CD14-positive monocyte (primary cell): ENCODE results near the gene CTSS. TPM values are rescaled to one million over a fixed set of nuclear protein-coding genes. Genes with fewer than 3 reads are reported as not detected.

Source experiments
- DNase-seq, 3 donors: peaks; one replicate each; pipeline ENCODE4 v3.0.0-alpha.2; 2011 to 2022
- H2AFZ ChIP-seq: 2 replicates; pipeline ENCODE4 v1.6.0; 2012; ENCODE audit warnings: mild to moderate bottlenecking, low read depth, low read length, inconsistent platforms; ENCODE audit not compliant: insufficient read depth, poor library complexity, severe bottlenecking
- H3K27ac ChIP-seq, 2 donors: 1 replicate in 1 of 2; 2 replicates in 1 of 2; pipeline ENCODE4 v1.5.1; 2012 to 2013; ENCODE audit warnings: low read length in 2 of 2, control low read depth in 1 of 2, inconsistent platforms in 1 of 2, low read depth in 1 of 2, mild to moderate bottlenecking in 1 of 2
- H3K27me3 ChIP-seq, 2 donors: one replicate each; pipeline versions ENCODE4 v1.6.0 to v1.6.1; 2011 to 2013; ENCODE audit warnings: low read length in 2 of 2; ENCODE audit not compliant: control insufficient read depth in 2 of 2, insufficient read depth in 2 of 2
- H3K36me3 ChIP-seq, 2 donors: replicated peaks in 1 of 2; 1 replicate in 1 of 2; 2 replicates in 1 of 2; pipeline versions ENCODE4 v1.5.1 to v1.6.1; 2012 to 2013; ENCODE audit warnings: low read length in 2 of 2, control low read depth in 1 of 2, inconsistent platforms in 1 of 2, mild to moderate bottlenecking in 1 of 2; ENCODE audit not compliant: insufficient read depth in 2 of 2, control insufficient read depth in 1 of 2
- H3K4me1 ChIP-seq, 2 donors: 1 replicate in 1 of 2; 2 replicates in 1 of 2; pipeline versions ENCODE4 v1.5.1 to v1.6.1; 2012 to 2013; ENCODE audit warnings: low read length in 2 of 2, control low read depth in 1 of 2, inconsistent platforms in 1 of 2, mild to moderate bottlenecking in 1 of 2, moderate library complexity in 1 of 2; ENCODE audit not compliant: insufficient read depth in 2 of 2, control insufficient read depth in 1 of 2
- H3K4me2 ChIP-seq: replicated peaks from 2 replicates; pipeline ENCODE3; 2012; ENCODE audit warnings: low read length, moderate library complexity, mild to moderate bottlenecking; ENCODE audit not compliant: poor library complexity, severe bottlenecking; ENCODE audit errors: extremely low read depth
- H3K4me3 ChIP-seq, 3 experiments: fragments of 200-600 bp in 1 of 3; sonication (generic) in 1 of 3; replicated peaks in 1 of 3; 1 replicate in 2 of 3; 2 replicates in 1 of 3; pipeline ENCODE4 v1.5.1; 2011 to 2013; ENCODE audit warnings: low read length in 3 of 3, mild to moderate bottlenecking in 3 of 3, control low read depth in 2 of 3, low read depth in 2 of 3, inconsistent platforms in 1 of 3, moderate library complexity in 1 of 3
- H3K79me2 ChIP-seq: 2 replicates; pipeline ENCODE4 v1.6.0; 2012; ENCODE audit warnings: mild to moderate bottlenecking, control low read depth, inconsistent platforms, low read length, moderate library complexity; ENCODE audit not compliant: insufficient read depth
- H3K9ac ChIP-seq: 2 replicates; pipeline ENCODE4 v1.6.0; 2017; ENCODE audit warnings: low read length, mild to moderate bottlenecking; ENCODE audit not compliant: insufficient read depth, poor library complexity, severe bottlenecking
- H3K9me3 ChIP-seq, 2 donors: replicated peaks in 1 of 2; 1 replicate in 1 of 2; 2 replicates in 1 of 2; pipeline versions ENCODE4 v1.5.1 to v1.6.1; 2012 to 2013; ENCODE audit warnings: low read length in 2 of 2, control low read depth in 1 of 2; ENCODE audit not compliant: control insufficient read depth in 1 of 2, insufficient read depth in 1 of 2
- H4K20me1 ChIP-seq: 2 replicates; pipeline ENCODE4 v1.6.0; 2012; ENCODE audit warnings: mild to moderate bottlenecking, low read length, control low read depth, moderate library complexity; ENCODE audit not compliant: insufficient read depth
- H3K27ac Mint-ChIP-seq, 7 donors: one replicate each; pipeline ENCODE4 v1.8.0; 2020; ENCODE audit warnings: mild to moderate bottlenecking in 7 of 7, mixed read lengths in 7 of 7, moderate library complexity in 6 of 7, inconsistent platforms in 2 of 7
- H3K27me3 Mint-ChIP-seq, 3 donors: one replicate each; pipeline ENCODE4 v1.8.0; 2021 to 2022; ENCODE audit warnings: low read depth in 3 of 3, mild to moderate bottlenecking in 3 of 3, mixed read lengths in 3 of 3, moderate library complexity in 3 of 3, inconsistent platforms in 1 of 3
- H3K36me3 Mint-ChIP-seq, 2 donors: one replicate each; pipeline ENCODE4 v1.8.0; 2020; ENCODE audit warnings: mixed read lengths in 2 of 2, inconsistent platforms in 1 of 2, mild to moderate bottlenecking in 1 of 2
- H3K4me1 Mint-ChIP-seq: one replicate; pipeline ENCODE4 v1.8.0; 2020; ENCODE audit warnings: mild to moderate bottlenecking, mixed read lengths
- H3K4me3 Mint-ChIP-seq, 2 donors: one replicate each; pipeline ENCODE4 v1.8.0; 2020; ENCODE audit warnings: mild to moderate bottlenecking in 2 of 2, mixed read lengths in 2 of 2, moderate library complexity in 1 of 2
- H3K9me3 Mint-ChIP-seq, 7 donors: one replicate each; pipeline ENCODE4 v1.8.0; 2020 to 2022; ENCODE audit warnings: mixed read lengths in 7 of 7, mild to moderate bottlenecking in 6 of 7, moderate library complexity in 6 of 7, inconsistent platforms in 2 of 7
- WGBS: methylation state at CpG from one replicate; pipeline ENCODE4 v1.1.5; 2013; ENCODE audit warnings: missing lambda C conversion rate; ENCODE audit not compliant: insufficient coverage; 5-methylcytosine and 5-hydroxymethylcytosine counted together
- intact Hi-C, 2 donors: fragments of 100-400 bp; cut with micrococcal nuclease; formaldehyde crosslinking; loops; one replicate each; pipeline versions ENCODE4 v1.15.0 to v1.15.1; 2023
- polyA plus RNA-seq, 3 donors: library from polyadenylated mRNA; depleted of rRNA in 1 of 3; unstranded in 2 of 3; stranded (reverse) in 1 of 3; fragments of 300-500 nt in 2 of 3; fragments of >200 nt in 1 of 3; fragmentation: Illumina TruSeq in 2 of 3; gene quantifications; 1 replicate in 2 of 3; 2 replicates in 1 of 3; pipeline ENCODE4 v1.2.3, GENCODE V29; 2012 to 2021
- TF ChIP-seq, protein P1 (sequence below): fragments of 200-600 bp; IDR thresholded peaks from one replicate; pipeline ENCODE4 v1.8.0; 2022; ENCODE audit warnings: antibody characterized with exemption, mild to moderate bottlenecking

Gene CTSS
- polyA plus RNA-seq, 3 donors: 2,349 to 6,327 (median 5,201) TPM

DNA sequence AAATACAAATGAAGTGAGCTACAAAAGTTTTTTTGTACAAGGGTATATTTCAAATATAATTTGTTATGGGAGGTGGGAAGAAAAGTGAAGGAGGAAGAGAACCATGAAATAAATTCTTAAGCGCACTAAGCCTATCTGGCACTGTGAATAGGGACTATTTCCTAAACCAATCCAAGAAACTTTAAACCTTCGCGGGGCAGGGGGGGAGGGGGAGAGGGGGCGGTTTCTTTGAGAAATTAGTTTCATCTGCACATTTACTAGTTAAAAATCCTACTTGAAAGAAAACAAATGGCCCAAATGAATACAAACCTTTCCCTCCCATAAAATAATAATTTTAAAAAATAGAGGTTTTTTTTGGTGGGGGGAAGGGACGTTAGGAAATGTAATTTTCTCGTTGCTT, 69.0 kb downstream of the CTSS start:
- Mint-ChIP-seq H3K4me1 (peaks cover 20% of the 10 kb centered on the region), H3K36me3 (peaks cover 24 to 30% of the 10 kb centered on the region in 2 donors), H3K27me3 (peaks cover 0 to 2% (median 0%) of the 10 kb centered on the region in 3 donors), H3K9me3 (no peaks in the 10 kb centered on the region), H3K4me3 (peak overlapping the region; percentile 82 to 95), H3K27ac (peak overlapping the region in 6 of 7 donors; percentile 65 to 90 (median 77))
- peak overlapping the region; percentile 70 for H2AFZ ChIP-seq
- TF ChIP-seq, protein P1, sequence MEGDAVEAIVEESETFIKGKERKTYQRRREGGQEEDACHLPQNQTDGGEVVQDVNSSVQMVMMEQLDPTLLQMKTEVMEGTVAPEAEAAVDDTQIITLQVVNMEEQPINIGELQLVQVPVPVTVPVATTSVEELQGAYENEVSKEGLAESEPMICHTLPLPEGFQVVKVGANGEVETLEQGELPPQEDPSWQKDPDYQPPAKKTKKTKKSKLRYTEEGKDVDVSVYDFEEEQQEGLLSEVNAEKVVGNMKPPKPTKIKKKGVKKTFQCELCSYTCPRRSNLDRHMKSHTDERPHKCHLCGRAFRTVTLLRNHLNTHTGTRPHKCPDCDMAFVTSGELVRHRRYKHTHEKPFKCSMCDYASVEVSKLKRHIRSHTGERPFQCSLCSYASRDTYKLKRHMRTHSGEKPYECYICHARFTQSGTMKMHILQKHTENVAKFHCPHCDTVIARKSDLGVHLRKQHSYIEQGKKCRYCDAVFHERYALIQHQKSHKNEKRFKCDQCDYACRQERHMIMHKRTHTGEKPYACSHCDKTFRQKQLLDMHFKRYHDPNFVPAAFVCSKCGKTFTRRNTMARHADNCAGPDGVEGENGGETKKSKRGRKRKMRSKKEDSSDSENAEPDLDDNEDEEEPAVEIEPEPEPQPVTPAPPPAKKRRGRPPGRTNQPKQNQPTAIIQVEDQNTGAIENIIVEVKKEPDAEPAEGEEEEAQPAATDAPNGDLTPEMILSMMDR: no peak
- peak overlapping the region; percentile 24 for H3K9ac ChIP-seq
- peaks cover 7 to 18% of the 10 kb centered on the region in 2 donors for H3K4me1 ChIP-seq
- no peaks in the 10 kb centered on the region for H3K9me3 ChIP-seq
- no CpG with 5 or more reads among the region's 6 CpGs for WGBS
- no peak overlapping the region for H3K27ac ChIP-seq
- H3K27me3 ChIP-seq: no peaks in the 10 kb centered on the region
- intact Hi-C loops: no loop called here
- no peak for DNase-seq
- peaks cover 10 to 30% of the 10 kb centered on the region in 2 donors for H3K36me3 ChIP-seq
- H3K4me2 ChIP-seq: peak overlapping the region; percentile 84
- H3K79me2 ChIP-seq: peaks cover 13% of the 10 kb centered on the region
- H3K4me3 ChIP-seq: peak overlapping the region; percentile 51 to 73 (median 57)
- H4K20me1 ChIP-seq: no peaks in the 10 kb centered on the region

DNA sequence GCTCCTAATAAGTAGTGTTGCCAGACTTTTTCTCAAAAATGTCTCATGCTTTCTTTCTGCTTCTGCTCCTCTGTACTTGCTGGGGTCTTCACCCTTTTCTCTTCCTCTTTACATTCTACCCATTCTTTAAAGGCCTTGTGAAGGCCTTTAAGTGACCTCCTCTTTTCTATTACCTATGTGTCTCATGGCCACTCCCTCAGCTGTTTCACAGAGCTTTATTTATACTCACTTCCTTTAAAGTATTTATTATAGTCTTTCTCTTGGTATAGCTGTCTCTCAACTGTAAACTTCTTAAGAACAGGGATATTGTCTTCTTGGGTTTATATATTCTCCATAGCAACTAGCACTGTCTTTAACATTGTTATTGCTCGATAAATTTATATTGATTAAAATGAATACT, 69.4 kb downstream of the CTSS start:
- Mint-ChIP-seq H3K27me3 (peaks cover 0 to 2% (median 0%) of the 10 kb centered on the region in 3 donors), H3K9me3 (no peaks in the 10 kb centered on the region), H3K4me3 (no peak overlapping the region), H3K4me1 (peaks cover 20% of the 10 kb centered on the region), H3K36me3 (peaks cover 25 to 34% of the 10 kb centered on the region in 2 donors), H3K27ac (peak overlapping the region in 2 of 7 donors; percentile 7 to 53)
- no CpG with 5 or more reads among the region's 1 CpG for WGBS
- TF ChIP-seq, protein P1: no peak
- Histone ChIP-seq H3K9ac (no peak overlapping the region), H3K4me3 (peak overlapping the region in 1 of 3 experiments; percentile 73), H3K4me1 (peaks cover 7 to 18% of the 10 kb centered on the region in 2 donors), H3K36me3 (peaks cover 10 to 34% of the 10 kb centered on the region in 2 donors), H2AFZ (no peak overlapping the region), H3K27ac (no peak overlapping the region), H4K20me1 (no peaks in the 10 kb centered on the region), H3K9me3 (no peaks in the 10 kb centered on the region), H3K27me3 (no peaks in the 10 kb centered on the region), H3K79me2 (peaks cover 13% of the 10 kb centered on the region), H3K4me2 (peak overlapping the region; percentile 84)
- intact Hi-C loops: no loop called here
- DNase-seq: no peak
